OCI-LY3 (cell line): Measurements from ENCODE around the gene RSPH10B2.
"Not testable (repeated sequence)": the region's sequence is repeated elsewhere in the genome, so short reads cannot be mapped to it uniquely, and the experiment has no call there.

ENCODE experiments used
- EZH2phosphoT487 ChIP-seq: fragments of 200-600 bp; shearing (Covaris generic); IDR thresholded peaks from 2 replicates; pipeline ENCODE4 v1.6.1; 2018; ENCODE audit warnings: antibody characterized with exemption, mixed run types, low read depth
- TF ChIP-seq, protein P1 (sequence below): fragments of 200-600, 300-600 bp; sonication (generic); IDR thresholded peaks from 2 replicates; pipeline ENCODE4 v1.5.1; 2014; ENCODE audit warnings: antibody characterized with exemption, low read length, low read depth

DNA sequence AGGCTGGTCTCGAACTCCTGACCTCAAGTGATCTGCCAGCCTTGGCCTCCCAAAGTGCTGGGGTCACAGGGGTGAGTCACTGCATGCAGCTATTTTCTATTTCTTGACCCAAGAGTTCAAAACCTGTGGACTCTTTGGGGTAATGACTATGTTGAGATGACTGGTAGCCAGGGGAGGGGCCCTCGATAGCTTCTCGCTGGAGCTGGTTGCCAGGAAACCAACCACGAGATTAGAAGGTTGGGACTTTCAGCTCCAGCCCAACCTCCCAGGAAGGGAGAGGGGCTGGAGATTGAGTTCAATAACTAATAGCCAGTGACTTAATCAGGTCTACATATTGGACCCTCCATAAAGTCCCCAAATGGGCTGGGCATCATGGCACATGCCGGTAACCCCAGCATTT is 43.3 kb downstream of the RSPH10B2 start:
- TF ChIP-seq, protein P1, sequence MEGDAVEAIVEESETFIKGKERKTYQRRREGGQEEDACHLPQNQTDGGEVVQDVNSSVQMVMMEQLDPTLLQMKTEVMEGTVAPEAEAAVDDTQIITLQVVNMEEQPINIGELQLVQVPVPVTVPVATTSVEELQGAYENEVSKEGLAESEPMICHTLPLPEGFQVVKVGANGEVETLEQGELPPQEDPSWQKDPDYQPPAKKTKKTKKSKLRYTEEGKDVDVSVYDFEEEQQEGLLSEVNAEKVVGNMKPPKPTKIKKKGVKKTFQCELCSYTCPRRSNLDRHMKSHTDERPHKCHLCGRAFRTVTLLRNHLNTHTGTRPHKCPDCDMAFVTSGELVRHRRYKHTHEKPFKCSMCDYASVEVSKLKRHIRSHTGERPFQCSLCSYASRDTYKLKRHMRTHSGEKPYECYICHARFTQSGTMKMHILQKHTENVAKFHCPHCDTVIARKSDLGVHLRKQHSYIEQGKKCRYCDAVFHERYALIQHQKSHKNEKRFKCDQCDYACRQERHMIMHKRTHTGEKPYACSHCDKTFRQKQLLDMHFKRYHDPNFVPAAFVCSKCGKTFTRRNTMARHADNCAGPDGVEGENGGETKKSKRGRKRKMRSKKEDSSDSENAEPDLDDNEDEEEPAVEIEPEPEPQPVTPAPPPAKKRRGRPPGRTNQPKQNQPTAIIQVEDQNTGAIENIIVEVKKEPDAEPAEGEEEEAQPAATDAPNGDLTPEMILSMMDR: not testable (repeated sequence)
- not testable (repeated sequence) for TF ChIP-seq EZH2phosphoT487
